HepG2 (cell line): Measurements from ENCODE around the gene ZFHX3. TPM values are rescaled to one million over a fixed set of nuclear protein-coding genes. Genes with fewer than 3 reads are reported as not detected.

ENCODE experiments used
- ATAC-seq: fragments of 200-7000 bp; cut with Tn5 transposase; 3 replicates; pipeline ENCODE4 v1.9.1; 2020; ENCODE audit warnings: mild to moderate bottlenecking, moderate library complexity
- BruUV-seq: library from RNA; stranded (reverse); fragments of 400-500 nt; replicated peaks from 2 replicates; lab custom pipeline; 2021; lab: Mats Ljungman, UMichigan
- CTCF ChIA-PET: fragments of 300-600 bp; formaldehyde crosslinking; extraction: SDS; loops from one replicate; lab custom pipeline; 2021; ENCODE audit warnings: low total read pairs, inconsistent platforms, low intra/inter-chr PET ratio; lab: Yijun Ruan, JAX
- POLR2A ChIA-PET: fragments of 350-600 bp; sonication (Branson Sonifier 250); formaldehyde crosslinking; loops from one replicate; lab custom pipeline; 2020; ENCODE audit warnings: antibody characterized with exemption, inconsistent platforms; lab: Yijun Ruan, JAX
- DNase-seq: peaks from one replicate; pipeline ENCODE4 v3.0.0-alpha.2; 2015; ENCODE audit warnings: low spot score
- FAIRE-seq: peaks from 3 replicates; lab custom pipeline; 2011; peaks lifted over from hg19 to GRCh38; lab: Jason Lieb, UNC
- H2AFZ ChIP-seq: one replicate; pipeline ENCODE4 v1.6.1; 2011; ENCODE audit warnings: low read length, inconsistent platforms
- H3K27ac ChIP-seq: fragments of 300-600 bp; 3 replicates; pipeline ENCODE4 v1.8.0; 2011; ENCODE audit warnings: mixed run types, mild to moderate bottlenecking, mixed read lengths, low read length, inconsistent platforms; ENCODE audit not compliant: insufficient read depth; ENCODE audit errors: extremely low read length
- H3K27me3 ChIP-seq, 2 experiments: fragments of 200-600 bp in 1 of 2; 2 replicates in 1 of 2; 3 replicates in 1 of 2; pipeline versions ENCODE4 v1.6.0 to v1.8.0; 2011; ENCODE audit warnings: low read length in 2 of 2, mild to moderate bottlenecking in 2 of 2, moderate library complexity in 2 of 2, inconsistent platforms in 1 of 2; ENCODE audit not compliant: insufficient read depth in 2 of 2, control insufficient read depth in 1 of 2
- H3K36me3 ChIP-seq, 2 experiments: fragments of 200-600 bp in 1 of 2; replicated peaks in 1 of 2; 2 replicates in 1 of 2; 3 replicates in 1 of 2; pipeline versions ENCODE4 v1.5.1 to v1.8.0; 2011; ENCODE audit warnings: low read length in 2 of 2, inconsistent platforms in 1 of 2; ENCODE audit not compliant: insufficient read depth in 2 of 2, control insufficient read depth in 1 of 2
- H3K4me1 ChIP-seq: 2 replicates; pipeline ENCODE4 v1.5.1; 2012; ENCODE audit warnings: low read length, inconsistent platforms; ENCODE audit not compliant: insufficient read depth
- H3K4me2 ChIP-seq: 2 replicates; pipeline ENCODE4 v1.6.0; 2011; ENCODE audit warnings: low read depth, low read length, inconsistent platforms
- H3K4me3 ChIP-seq, 3 experiments: fragments of 200-600 bp in 1 of 3; sonication (generic), shearing (Covaris generic) in 1 of 3; replicated peaks in 1 of 3; 2 replicates each; pipeline ENCODE4 v1.5.1; 2011 to 2016; ENCODE audit warnings: low read length in 3 of 3, inconsistent platforms in 2 of 3, low read depth in 2 of 3, mild to moderate bottlenecking in 2 of 3, control low read depth in 1 of 3, mixed read lengths in 1 of 3; ENCODE audit not compliant: insufficient read depth in 1 of 3
- H3K79me2 ChIP-seq: one replicate; pipeline ENCODE4 v1.6.1; 2011; ENCODE audit warnings: low read length, inconsistent platforms; ENCODE audit not compliant: insufficient read depth
- H3K9ac ChIP-seq: 2 replicates; pipeline ENCODE4 v1.6.0; 2011; ENCODE audit warnings: mild to moderate bottlenecking, low read depth, low read length, inconsistent platforms; ENCODE audit not compliant: insufficient read depth
- H3K9me3 ChIP-seq: 2 replicates; pipeline ENCODE4 v1.5.1; 2012; ENCODE audit warnings: mild to moderate bottlenecking, low read length
- H4K20me1 ChIP-seq: 2 replicates; pipeline ENCODE4 v1.6.0; 2011; ENCODE audit warnings: inconsistent platforms, mild to moderate bottlenecking, low read length, moderate library complexity; ENCODE audit not compliant: insufficient read depth
- CREB1 ChIP-seq, 2 experiments: fragments of 450-650 bp in 1 of 2; IDR thresholded peaks; 2 replicates each; pipeline ENCODE4 v1.6.1; 2016 to 2017; ENCODE audit warnings: control low read depth in 1 of 2, mild to moderate bottlenecking in 1 of 2, missing compliant biosample characterization in 1 of 2, missing genetic modification characterization in 1 of 2
- ELF1 ChIP-seq: sonication (generic); formaldehyde crosslinking; IDR thresholded peaks from 2 replicates; pipeline ENCODE4 v1.4.0; 2020; ENCODE audit warnings: missing genetic modification reagents
- FOXA1 ChIP-seq, 2 experiments: fragments of 450-650 bp in 1 of 2; sonication (generic) in 1 of 2; formaldehyde crosslinking in 1 of 2; IDR thresholded peaks; 2 replicates each; pipeline versions ENCODE4 v1.4.0 to v1.6.1; 2016 to 2020; ENCODE audit warnings: missing genetic modification reagents in 1 of 2
- HHEX ChIP-seq: IDR thresholded peaks from 2 replicates; pipeline ENCODE4 v1.6.1; 2016; ENCODE audit warnings: control low read depth
- MLX ChIP-seq: IDR thresholded peaks from 2 replicates; pipeline ENCODE4 v1.6.1; 2016
- RBAK ChIP-seq: sonication (generic); formaldehyde crosslinking; IDR thresholded peaks from 2 replicates; pipeline ENCODE4 v1.5.1; 2020; ENCODE audit warnings: mild to moderate bottlenecking, missing genetic modification reagents
- SRF ChIP-seq: IDR thresholded peaks from 2 replicates; pipeline ENCODE4 v1.6.1; 2011; ENCODE audit warnings: mild to moderate bottlenecking, low read depth, low read length, moderate library complexity
- SRSF9 ChIP-seq: fragments of 200-400 bp; formaldehyde crosslinking; IDR thresholded peaks from 2 replicates; pipeline ENCODE4 v1.6.1; 2018; ENCODE audit warnings: borderline replicate concordance, mild to moderate bottlenecking, low read depth, low read length; ENCODE audit not compliant: insufficient read depth, poor library complexity, severe bottlenecking
- YEATS4 ChIP-seq: sonication (generic); formaldehyde crosslinking; IDR thresholded peaks from 2 replicates; pipeline ENCODE4 v1.4.0; 2020; ENCODE audit warnings: missing genetic modification reagents, borderline replicate concordance
- ZMYM3 ChIP-seq: sonication (generic); formaldehyde crosslinking; IDR thresholded peaks from 2 replicates; pipeline ENCODE4 v1.5.1; 2020; ENCODE audit warnings: mild to moderate bottlenecking, missing genetic modification reagents
- ZNF263 ChIP-seq: sonication (generic); formaldehyde crosslinking; IDR thresholded peaks from 2 replicates; pipeline ENCODE4 v1.4.0; 2020; ENCODE audit warnings: missing genetic modification reagents
- ZNF343 ChIP-seq: sonication (generic); formaldehyde crosslinking; IDR thresholded peaks from 2 replicates; pipeline ENCODE4 v1.4.0; 2020; ENCODE audit warnings: mild to moderate bottlenecking, missing genetic modification reagents
- ZNF75D ChIP-seq: sonication (generic); formaldehyde crosslinking; IDR thresholded peaks from 2 replicates; pipeline ENCODE4 v1.8.1; 2023; ENCODE audit warnings: missing genetic modification reagents, mild to moderate bottlenecking, borderline replicate concordance
- WGBS: methylation state at CpG from one replicate; pipeline ENCODE4 v1.1.6; 2017; ENCODE audit warnings: low lambda C conversion rate; 5-methylcytosine and 5-hydroxymethylcytosine counted together
- in situ Hi-C: cut with HindIII; loops from 2 replicates; pipeline ENCODE4 v1.10.0; 2017; ENCODE audit warnings: low pct_unique_long_range_greater_than_20kb; ENCODE audit not compliant: extremely low pct_ligation_motif_present
- intact Hi-C: fragments of 100-400 bp; cut with micrococcal nuclease; formaldehyde crosslinking; loops from one replicate; pipeline ENCODE4 v1.10.0; 2022; ENCODE audit not compliant: unreplicated experiment
- polyA plus RNA-seq, 8 experiments: library from polyadenylated mRNA; depleted of rRNA in 3 of 8; stranded (reverse) in 7 of 8; unstranded in 1 of 8; fragments of >200 nt; fragmentation: Illumina TruSeq in 4 of 8; extraction: Trizol in 4 of 8; gene quantifications; 2 replicates each; pipeline versions ENCODE4 v1.2.1 to v1.2.3, GENCODE V29; 2011 to 2016; ENCODE audit warnings: low read depth in 4 of 8, missing spikeins in 1 of 8, mixed read lengths in 1 of 8; ENCODE audit not compliant: insufficient read depth in 1 of 8
- total RNA-seq, 5 experiments: library from RNA; depleted of rRNA; stranded (reverse); fragments of >200 nt; fragmentation: Illumina TruSeq; extraction: Trizol; gene quantifications; 2 replicates each; pipeline ENCODE4 v1.2.3, GENCODE V29; 2016; ENCODE audit warnings: low read depth in 1 of 5
- TF ChIP-seq, protein P1 (sequence below): sonication (generic); formaldehyde crosslinking; IDR thresholded peaks from 2 replicates; pipeline ENCODE4 v1.9.0; 2021; ENCODE audit warnings: missing genetic modification reagents, borderline replicate concordance
- TF ChIP-seq, protein P2 (sequence below): IDR thresholded peaks from 2 replicates; pipeline ENCODE4 v1.6.1; 2012; ENCODE audit warnings: inconsistent platforms

Gene ZFHX3
- total and polyA plus RNA-seq, 2 of the 13 experiments (the other 11 are each of a cell fraction or from before 2014, with no cell fraction given): 5.0 to 6.0 TPM

- no peak for DNase-seq
- TF ChIP-seq ZNF75D (no peak), ELF1 (CRISPR knock-in tag) (no peak), YEATS4 (no peak), CREB1 (IDR thresholded peaks at IDR 0.05) (no peak), CREB1 (CRISPR knock-in tag; IDR thresholded peaks at IDR 0.05) (no peak), ZNF263 (no peak), HHEX (CRISPR knock-in tag) (no peak), FOXA1 (IDR thresholded peaks at IDR 0.05) (no peak), FOXA1 (CRISPR knock-in tag; IDR thresholded peaks at IDR 0.05) (no peak), ZMYM3 (no peak), SRSF9 (no peak), SRF (no peak), RBAK (CRISPR knock-in tag) (no peak), MLX (CRISPR knock-in tag) (no peak), ZNF343 (CRISPR knock-in tag) (no peak)
- TF ChIP-seq, protein P1, sequence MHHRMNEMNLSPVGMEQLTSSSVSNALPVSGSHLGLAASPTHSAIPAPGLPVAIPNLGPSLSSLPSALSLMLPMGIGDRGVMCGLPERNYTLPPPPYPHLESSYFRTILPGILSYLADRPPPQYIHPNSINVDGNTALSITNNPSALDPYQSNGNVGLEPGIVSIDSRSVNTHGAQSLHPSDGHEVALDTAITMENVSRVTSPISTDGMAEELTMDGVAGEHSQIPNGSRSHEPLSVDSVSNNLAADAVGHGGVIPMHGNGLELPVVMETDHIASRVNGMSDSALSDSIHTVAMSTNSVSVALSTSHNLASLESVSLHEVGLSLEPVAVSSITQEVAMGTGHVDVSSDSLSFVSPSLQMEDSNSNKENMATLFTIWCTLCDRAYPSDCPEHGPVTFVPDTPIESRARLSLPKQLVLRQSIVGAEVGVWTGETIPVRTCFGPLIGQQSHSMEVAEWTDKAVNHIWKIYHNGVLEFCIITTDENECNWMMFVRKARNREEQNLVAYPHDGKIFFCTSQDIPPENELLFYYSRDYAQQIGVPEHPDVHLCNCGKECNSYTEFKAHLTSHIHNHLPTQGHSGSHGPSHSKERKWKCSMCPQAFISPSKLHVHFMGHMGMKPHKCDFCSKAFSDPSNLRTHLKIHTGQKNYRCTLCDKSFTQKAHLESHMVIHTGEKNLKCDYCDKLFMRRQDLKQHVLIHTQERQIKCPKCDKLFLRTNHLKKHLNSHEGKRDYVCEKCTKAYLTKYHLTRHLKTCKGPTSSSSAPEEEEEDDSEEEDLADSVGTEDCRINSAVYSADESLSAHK (CRISPR knock-in tag): no peak
- TF ChIP-seq, protein P2, sequence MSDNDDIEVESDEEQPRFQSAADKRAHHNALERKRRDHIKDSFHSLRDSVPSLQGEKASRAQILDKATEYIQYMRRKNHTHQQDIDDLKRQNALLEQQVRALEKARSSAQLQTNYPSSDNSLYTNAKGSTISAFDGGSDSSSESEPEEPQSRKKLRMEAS: no peak
- TF ChIP-seq, all 625 proteins: peak for 0
- FAIRE-seq (no peak), ATAC-seq (no peak)
- BruUV-seq: no TSS peak
- Histone ChIP-seq H3K4me3 (no peak overlapping the region), H3K36me3 (peaks cover 16 to 27% of the 10 kb centered on the region in 2 experiments), H3K4me2 (no peak overlapping the region), H3K9ac (no peak overlapping the region), H3K27me3 (no peaks in the 10 kb centered on the region), H2AFZ (no peak overlapping the region), H3K9me3 (no peaks in the 10 kb centered on the region), H3K4me1 (no peaks in the 10 kb centered on the region), H4K20me1 (peaks cover 16% of the 10 kb centered on the region; the same call in 1 of the 2 replicates), H3K79me2 (no peaks in the 10 kb centered on the region), H3K27ac (no peak overlapping the region)
- ChIA-PET CTCF (no interaction called here), POLR2A (no interaction called here)
- in situ Hi-C loops: loop anchor here (10.0 to 25.0 kb wide), 2 partner anchors 322 to 360 kb away; no protein-coding TSS in a partner anchor
- 98% methylated on average over 9 of the region's 9 CpGs for WGBS
- intact Hi-C loops: loop anchor here (10.0 kb wide), 1 partner anchor 210 kb away; the partner anchor contains the start of gene ZFHX3
Measured at GRCh38 chr16:72834499-72834898, 213.4 kb downstream of the ZFHX3 start.
